GM19025 (cell line): Measurements from ENCODE around the gene NR6A1.
"Not testable (repeated sequence)": the region's sequence is repeated elsewhere in the genome, so short reads cannot be mapped to it uniquely, and the experiment has no call there.

Experiments
- ATAC-seq: cut with Tn5 transposase; IDR thresholded peaks from one replicate; pipeline ENCODE4 v1.9.1; 2021; ENCODE audit warnings: mild to moderate bottlenecking, low read depth, moderate library complexity; ENCODE audit not compliant: unreplicated experiment

Gene NR6A1

DNA sequence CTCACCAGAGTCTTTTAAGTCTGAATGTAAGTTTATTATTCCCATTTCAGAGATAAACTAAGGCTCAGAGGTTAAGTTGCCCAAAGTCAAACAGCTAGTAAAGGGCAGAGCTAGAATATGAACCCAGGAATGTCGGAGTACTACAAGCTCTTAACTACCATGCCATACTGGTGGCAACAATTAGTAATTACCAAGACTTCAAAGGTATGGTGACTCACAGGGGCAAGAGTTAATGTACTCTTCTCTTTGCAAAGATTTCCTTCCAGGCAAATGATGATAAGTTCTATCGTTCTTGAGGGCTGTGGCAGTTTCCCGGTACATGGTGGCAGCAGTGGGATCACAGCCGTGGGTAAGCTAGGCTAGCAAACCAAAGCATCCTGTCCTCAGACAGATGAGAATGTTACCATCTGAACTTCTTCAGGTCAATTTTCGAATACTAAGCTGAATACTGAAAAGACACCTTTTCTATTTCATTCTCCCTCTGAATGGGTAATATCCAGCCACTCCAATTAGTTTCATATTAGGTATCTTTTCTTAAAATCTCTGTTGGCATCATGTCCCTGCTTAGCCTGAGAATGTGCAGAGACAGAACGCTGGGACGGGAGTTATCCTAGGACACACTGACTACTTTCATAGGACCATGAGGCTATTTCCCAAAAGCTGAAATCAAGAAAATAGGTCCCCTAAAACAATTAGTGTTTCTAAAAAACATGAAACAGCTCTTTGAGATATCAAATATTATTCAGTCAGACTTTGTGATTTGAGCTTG is 147.0 kb downstream of the NR6A1 start:
- no peak for ATAC-seq

DNA sequence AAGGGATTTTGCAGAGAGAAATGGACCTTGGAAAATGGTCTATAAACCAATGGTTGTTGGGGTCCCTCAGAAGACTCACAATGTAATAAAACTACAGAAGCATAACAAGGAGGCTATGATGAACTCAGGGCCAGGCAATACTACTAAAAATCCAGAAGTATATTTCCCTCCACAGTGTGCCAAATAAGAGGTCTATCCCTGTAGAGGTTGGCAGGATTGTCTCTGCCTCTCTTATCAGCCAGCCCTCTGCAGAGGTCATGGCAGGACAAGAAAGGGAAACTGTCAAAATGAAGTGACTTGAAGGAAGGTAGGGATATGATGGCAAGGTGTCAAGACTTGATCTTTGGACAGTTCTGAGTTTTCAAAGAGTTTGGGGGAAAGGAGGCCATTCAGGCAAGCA is 148.2 kb downstream of the NR6A1 start:
- no peak for ATAC-seq

GRCh38 chr9:124621371-124622328 is 149.5 kb downstream of the NR6A1 start:
- no peak for ATAC-seq

- ATAC-seq = no peak
Observed at GRCh38 chr9:124618476-124618875, 152.6 kb downstream of the NR6A1 start.

DNA sequence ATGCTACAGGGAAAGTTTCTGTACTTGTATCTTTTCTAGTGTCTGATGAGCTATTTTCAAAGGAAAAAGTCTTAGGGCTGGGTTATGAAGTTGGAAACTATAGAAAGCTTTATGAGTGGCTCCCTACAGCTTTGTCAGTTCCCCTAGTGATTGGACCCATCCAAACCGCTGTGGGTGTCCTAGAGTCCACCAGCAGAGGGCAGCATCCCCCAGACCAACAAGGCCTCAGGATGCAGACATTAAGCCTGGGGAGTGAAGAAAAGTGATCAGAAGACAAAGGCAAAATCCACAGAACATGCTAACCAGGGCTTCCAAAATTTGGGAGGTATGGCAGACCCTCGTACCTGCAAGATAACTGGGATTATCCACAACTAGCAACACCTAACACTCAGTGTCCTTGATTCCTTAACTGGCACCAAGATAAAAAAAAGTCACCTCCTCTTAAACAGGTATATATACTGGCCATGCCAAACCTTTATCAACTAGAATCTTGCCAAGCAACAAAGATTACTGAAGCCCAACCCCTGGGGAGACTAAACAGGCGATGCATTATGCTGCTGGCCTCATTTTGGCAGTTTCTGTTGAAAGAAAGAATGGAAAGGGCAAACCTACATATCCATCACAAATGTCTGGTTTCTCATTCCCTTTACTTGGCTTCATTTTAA is 153.5 kb downstream of the NR6A1 start:
- ATAC-seq = no peak

DNA sequence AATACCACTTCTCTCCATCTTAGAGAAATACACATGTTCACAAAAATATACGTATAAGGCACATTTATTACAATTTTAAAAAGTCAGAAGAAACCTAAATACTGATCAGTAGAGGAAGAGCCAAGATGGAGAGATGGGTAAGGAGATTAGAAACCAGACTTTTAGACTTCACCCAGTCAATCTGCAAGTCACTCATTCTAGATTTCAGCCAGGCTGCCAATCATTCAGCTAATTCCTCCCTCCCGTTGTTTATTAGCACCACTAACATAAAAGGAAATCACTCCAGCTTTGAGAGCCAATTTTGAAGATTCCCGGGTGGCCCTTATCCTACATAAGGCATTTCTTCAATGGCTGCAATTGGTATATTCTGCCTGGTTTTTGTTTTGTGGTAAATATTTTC is 154.2 kb downstream of the NR6A1 start:
- ATAC-seq = no peak

DNA sequence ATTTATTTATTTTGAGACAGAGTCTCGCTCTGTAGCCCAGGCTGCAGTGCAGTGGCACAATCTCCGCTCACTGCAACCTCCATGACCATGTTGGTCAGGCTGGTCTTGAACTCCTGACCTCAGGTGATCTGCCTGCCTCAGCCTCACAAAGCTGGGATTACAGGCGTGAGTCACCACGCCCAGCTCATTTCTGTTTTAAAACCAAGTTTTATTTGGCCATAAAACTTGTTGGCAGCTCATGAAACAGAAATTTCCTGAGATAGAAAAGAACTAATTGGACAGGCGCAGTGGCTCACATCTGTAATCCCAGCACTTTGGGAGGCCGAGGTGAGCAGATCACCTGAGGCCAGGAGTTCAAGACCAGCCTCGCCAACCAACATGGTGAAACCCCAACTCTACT is 155.3 kb downstream of the NR6A1 start:
- not testable (repeated sequence) for ATAC-seq

GRCh38 chr9:124615100-124615742 is 155.9 kb downstream of the NR6A1 start:
- ATAC-seq = no peak

GRCh38 chr9:124613849-124614248 is 157.3 kb downstream of the NR6A1 start:
- ATAC-seq = no peak

DNA sequence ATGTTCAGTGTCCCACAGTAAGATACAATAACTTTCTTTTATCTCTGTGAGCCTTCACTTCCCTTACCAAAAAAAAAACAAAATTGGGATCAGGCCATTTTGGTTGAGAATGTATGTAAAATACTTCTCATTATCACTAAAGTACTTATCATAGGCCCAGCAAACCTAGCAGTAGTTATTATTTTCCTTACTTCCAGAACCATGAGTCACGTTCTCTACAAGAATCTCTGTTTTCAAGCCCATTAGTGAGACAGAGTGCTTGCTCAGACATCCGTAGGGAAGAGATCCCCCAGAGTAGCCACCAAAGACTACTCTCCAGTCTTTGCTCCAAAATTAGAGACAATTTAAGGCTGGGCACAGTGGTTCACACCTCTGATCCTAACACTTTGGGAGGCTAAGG is 160.0 kb downstream of the NR6A1 start:
- ATAC-seq = no peak

- no peak for ATAC-seq
Observed at GRCh38 chr9:124606027-124606426, 165.1 kb downstream of the NR6A1 start.

DNA sequence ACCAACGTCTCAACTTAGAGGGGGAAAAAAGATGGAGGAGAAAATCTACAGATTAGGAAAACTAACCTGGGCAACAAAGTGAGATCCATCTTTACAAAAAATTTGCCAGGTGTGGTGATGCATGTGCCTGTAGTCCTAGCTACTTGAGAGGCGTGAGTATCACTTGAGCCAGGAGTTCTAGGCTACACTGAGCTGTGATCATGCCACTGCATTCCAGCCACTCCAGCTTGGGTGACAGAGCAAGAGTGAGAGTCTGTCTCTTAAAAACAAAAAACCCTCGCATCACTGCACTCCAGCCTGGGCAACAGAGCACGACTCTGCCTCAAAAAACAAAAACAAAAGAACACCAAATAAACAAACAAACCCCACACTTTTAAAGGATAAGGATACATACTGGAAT is 165.9 kb downstream of the NR6A1 start:
- ATAC-seq = no peak

GRCh38 chr9:124602632-124603031 is 168.5 kb downstream of the NR6A1 start:
- ATAC-seq = no peak

DNA sequence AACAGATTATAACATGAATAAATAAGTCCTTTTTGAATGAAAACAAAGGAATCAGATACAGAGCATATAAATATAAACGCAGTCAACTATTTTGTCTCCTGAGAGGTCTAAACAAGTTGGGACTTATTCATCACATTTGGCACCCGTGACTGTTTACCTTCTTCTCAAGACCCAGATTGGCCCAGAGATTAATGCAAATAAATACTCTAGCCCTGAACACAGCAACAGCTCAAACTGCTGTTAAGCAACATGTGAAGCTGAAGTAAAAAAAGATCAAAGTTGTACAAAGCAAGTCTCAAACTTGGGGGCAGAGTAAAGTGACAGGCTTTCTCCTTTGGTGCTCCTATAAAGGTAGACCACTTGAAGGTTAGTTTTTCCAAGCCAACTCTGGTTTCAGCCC is 168.9 kb downstream of the NR6A1 start:
- ATAC-seq = no peak

GRCh38 chr9:124600407-124600806 is 170.7 kb downstream of the NR6A1 start:
- no peak for ATAC-seq

DNA sequence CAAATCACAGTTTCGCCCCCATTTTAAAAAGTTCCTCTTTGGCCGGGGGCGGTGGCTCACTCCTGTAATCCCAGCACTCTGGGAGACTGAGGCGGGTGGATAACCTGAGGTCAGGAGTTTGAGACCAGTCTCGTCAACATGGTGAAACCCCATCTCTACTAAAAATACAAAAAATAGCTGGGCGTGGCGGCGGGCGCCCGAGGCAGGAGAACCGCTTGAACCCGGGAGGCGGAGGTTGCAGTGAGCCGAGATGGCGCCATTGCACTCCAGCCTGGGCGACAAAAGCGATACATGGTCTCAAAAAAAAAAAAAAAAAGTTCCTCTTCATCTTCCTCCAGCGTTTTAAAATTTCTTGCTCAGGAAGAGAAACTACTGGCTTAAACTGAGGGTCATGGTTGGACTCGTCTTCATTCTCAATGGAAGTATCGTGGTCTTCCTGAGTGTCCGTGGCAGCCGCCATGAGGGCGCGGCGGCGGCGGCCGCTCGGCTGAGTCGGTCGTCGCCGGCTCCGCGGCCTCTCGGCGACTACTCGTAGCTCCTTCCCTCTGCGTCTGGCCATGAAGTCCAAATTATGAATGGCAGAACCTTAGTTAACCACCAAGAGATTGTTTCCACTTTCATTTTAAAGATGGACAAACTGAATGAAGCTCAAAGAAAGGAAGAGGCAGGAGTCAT is 171.9 kb downstream of the NR6A1 start:
- ATAC-seq = no peak

DNA sequence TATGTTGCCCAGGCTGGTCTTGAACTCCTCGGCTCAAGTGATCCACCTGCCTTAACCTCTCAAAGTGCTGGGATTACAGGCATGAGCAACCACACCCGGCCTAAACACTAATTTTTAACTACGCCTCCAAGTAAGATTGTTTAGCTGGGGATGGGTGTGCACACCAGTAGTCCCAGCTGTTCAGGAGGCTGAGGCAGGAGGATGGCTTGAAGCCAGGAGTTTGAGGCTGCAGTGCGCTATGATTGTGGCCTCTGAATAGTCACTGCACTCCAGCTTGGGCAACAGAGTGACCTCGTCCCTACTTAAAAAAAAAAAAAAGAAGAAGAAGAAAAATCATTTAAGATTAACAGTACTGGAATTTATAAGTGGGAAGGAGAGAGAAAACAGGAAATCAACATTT is 173.1 kb downstream of the NR6A1 start:
- ATAC-seq = no peak

- no peak for ATAC-seq
Observed at GRCh38 chr9:124596172-124596839, 174.8 kb downstream of the NR6A1 start.

DNA sequence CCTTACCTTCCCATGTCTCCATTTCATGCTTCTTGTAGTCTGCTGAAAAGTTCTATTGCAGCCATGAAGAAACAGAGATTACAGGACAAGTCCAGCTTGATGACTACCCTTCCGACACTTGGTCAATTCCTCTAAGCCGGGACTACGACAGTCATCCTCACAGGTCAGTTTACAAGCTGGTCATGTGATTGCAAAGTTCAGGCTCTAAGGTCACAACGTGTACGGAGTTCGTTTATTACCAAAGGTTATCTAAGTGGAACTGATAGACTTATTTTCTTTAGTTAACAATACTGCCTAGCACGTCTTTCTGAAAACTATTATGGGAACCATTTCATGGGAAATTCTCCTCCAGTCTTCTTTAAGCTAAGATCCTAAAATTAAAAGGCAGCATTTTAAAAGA is 175.4 kb downstream of the NR6A1 start:
- no peak for ATAC-seq

DNA sequence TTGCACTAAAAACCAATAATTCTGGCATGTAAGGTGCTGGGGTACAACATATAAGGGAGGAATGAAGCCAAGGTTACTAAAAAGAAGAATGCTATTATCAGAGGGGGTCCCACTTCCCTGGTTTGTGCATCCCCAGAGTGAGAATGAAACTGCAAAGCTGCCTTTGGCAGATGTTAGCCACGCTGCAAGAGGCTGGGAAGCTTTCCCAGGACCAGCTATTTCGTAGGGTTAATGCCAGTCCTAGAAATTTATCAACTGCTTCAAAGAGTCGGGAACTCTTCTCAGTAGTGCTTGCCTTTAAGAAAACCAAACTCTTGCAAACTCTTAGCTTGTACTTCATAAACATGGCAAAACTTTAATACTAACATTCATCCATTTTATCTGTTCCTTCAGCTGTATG is 176.4 kb downstream of the NR6A1 start:
- ATAC-seq = no peak
